Uterus (tissue), 2 donors: Measurements from ENCODE around the gene GAD1.

Experiments
- POLR2A ChIP-seq, 2 donors: fragments of 450-650 bp; IDR thresholded peaks; one replicate each; pipeline ENCODE4 v1.6.1; 2016; ENCODE audit warnings: antibody characterized with exemption in 2 of 2, mild to moderate bottlenecking in 1 of 2, moderate library complexity in 1 of 2
- TF ChIP-seq, protein P1 (sequence below), 4 experiments: fragments of 200-600 bp in 2 of 4; fragments of 450-650 bp in 2 of 4; sonication (generic) in 2 of 4; IDR thresholded peaks; one replicate each; pipeline ENCODE4 v1.5.1; 2016 to 2019; ENCODE audit warnings: antibody characterized with exemption in 4 of 4, mild to moderate bottlenecking in 2 of 4, moderate library complexity in 1 of 4

DNA sequence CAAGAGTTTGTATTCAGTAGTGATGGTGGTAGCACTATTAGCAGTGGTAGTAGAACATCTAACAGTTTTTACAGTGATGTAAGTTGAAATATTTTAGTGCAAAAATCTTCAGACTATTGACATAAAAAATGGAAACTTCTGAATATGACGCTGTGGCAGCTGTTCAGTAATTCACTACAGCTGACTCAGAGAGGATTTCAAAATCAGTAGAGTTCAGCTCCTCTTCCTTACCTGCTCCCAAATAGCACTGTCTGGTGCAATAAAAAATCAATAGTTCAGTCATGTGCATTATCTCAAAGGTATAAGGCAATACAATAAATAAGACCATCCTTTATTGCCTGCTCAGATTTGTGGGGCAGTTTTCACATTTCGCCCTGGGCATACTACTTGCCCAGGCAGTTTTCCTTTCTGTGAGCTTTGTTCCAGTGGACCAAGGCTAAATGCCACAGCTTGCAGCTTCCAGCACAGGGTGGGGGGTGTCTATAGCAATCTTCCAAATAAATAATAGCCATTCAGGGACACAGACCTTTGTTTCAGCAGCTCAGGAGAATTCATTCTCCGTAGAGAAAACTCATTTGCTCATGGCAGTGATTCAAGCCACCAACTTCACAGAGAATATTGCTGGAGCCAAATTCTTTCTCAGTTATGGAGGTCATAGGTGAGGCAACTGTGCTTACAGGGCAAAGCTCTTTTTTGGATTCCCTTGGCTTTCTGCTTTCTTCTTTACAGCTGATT is 78.5 kb downstream of the GAD1 start:
- TF ChIP-seq, protein P1, sequence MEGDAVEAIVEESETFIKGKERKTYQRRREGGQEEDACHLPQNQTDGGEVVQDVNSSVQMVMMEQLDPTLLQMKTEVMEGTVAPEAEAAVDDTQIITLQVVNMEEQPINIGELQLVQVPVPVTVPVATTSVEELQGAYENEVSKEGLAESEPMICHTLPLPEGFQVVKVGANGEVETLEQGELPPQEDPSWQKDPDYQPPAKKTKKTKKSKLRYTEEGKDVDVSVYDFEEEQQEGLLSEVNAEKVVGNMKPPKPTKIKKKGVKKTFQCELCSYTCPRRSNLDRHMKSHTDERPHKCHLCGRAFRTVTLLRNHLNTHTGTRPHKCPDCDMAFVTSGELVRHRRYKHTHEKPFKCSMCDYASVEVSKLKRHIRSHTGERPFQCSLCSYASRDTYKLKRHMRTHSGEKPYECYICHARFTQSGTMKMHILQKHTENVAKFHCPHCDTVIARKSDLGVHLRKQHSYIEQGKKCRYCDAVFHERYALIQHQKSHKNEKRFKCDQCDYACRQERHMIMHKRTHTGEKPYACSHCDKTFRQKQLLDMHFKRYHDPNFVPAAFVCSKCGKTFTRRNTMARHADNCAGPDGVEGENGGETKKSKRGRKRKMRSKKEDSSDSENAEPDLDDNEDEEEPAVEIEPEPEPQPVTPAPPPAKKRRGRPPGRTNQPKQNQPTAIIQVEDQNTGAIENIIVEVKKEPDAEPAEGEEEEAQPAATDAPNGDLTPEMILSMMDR (IDR thresholded peaks at IDR 0.05): no peak
- no peak for TF ChIP-seq POLR2A (IDR thresholded peaks at IDR 0.05)
